ENCODE results near the gene SREBF1. TPM values are rescaled to one million over a fixed set of nuclear protein-coding genes. Genes with fewer than 3 reads are reported as not detected.

The SREBF1 gene
- total RNA-seq, 1 experiment from 2014 or later: 298 TPM

- H3K9me3 ChIP-seq (ENCODE audit: control insufficient read depth in 1 of 2, insufficient read depth in 1 of 2, low read depth in 1 of 2, low read length in 2 of 2): no peaks in the 10 kb centered on the region
- no peaks in the 10 kb centered on the region for H3K79me2 ChIP-seq (ENCODE audit: insufficient read depth, low read length)
- no TSS peak for BruUV-seq (replicated peaks)
- ATAC-seq: no peak
- H3K9me2 ChIP-seq (ENCODE audit: insufficient read depth): no peaks in the 10 kb centered on the region
- RAD21 ChIA-PET (ENCODE audit: low non-redundant PET in 1 of 2, low total read pairs in 2 of 2, uncharacterized antibody in 2 of 2, unreplicated experiment in 2 of 2): no interaction called here
- H3K9ac ChIP-seq (ENCODE audit: low read length): no peak overlapping the region
- H2AFZ ChIP-seq (ENCODE audit: low read depth, low read length, poor library complexity, severe bottlenecking): no peak overlapping the region
- H3K4me2 ChIP-seq (ENCODE audit: low read length): no peak overlapping the region
- no peaks in the 10 kb centered on the region for H3K36me3 ChIP-seq (ENCODE audit: control insufficient read depth in 1 of 2, insufficient read depth in 2 of 2, low read length in 2 of 2)
- no peaks in the 10 kb centered on the region for H3K27me3 ChIP-seq (ENCODE audit: insufficient read depth, low read length)
- intact Hi-C loops (cut with micrococcal nuclease): no loop called here
- no peak for DNase-seq (ENCODE audit: low read depth, low spot score)
- TF ChIP-seq ATF3 (IDR thresholded peaks at IDR 0.05) (no peak), JUND (IDR thresholded peaks at IDR 0.05) (no peak), REST (IDR thresholded peaks at IDR 0.05; ENCODE audit: low read depth) (no peak), ELF1 (IDR thresholded peaks at IDR 0.05; ENCODE audit: borderline replicate concordance, low read depth) (no peak), RAD21 (IDR thresholded peaks at IDR 0.05; ENCODE audit: low read depth) (no peak), POLR2A (IDR thresholded peaks at IDR 0.05; ENCODE audit: borderline replicate concordance, extremely low read depth, insufficient read depth, insufficient read length) (no peak), TCF7L2 (IDR thresholded peaks at IDR 0.05; ENCODE audit: borderline replicate concordance, extremely low read depth, insufficient read depth, insufficient read length) (no peak)
- no peaks in the 10 kb centered on the region for H4K20me1 ChIP-seq (ENCODE audit: insufficient read depth)
- no peak overlapping the region for H3K4me3 ChIP-seq (replicated peaks in 1 of 2; ENCODE audit: low read depth in 1 of 2, low read length in 2 of 2)
- no peak overlapping the region for H3K27ac ChIP-seq (ENCODE audit: low read depth, low read length)
- POLR2A ChIA-PET: interaction anchor here (1.6 kb wide), 1 partner anchor 8 kb away, joined by 6 read pairs; the partner anchor contains the start of gene SREBF1
- peaks cover 47 to 49% of the 10 kb centered on the region in 2 experiments for H3K4me1 ChIP-seq (ENCODE audit: control insufficient read depth in 1 of 2, insufficient read depth in 2 of 2, low read length in 2 of 2)
- CTCF ChIA-PET: interaction anchor here (1.2 kb wide), 1 partner anchor 74 kb away, joined by 3 read pairs; no protein-coding TSS in a partner anchor
Observed at GRCh38 chr17:17845046-17845775, 8.4 kb upstream of the SREBF1 start.

Measured in HCT116 (cell line).